Transverse colon (tissue), 4 donors: ENCODE data around the gene ABCA5.

Source experiments
- CTCF ChIP-seq, 5 experiments: fragments of 200-600 bp in 3 of 5; fragments of 450-650 bp in 2 of 5; sonication (generic) in 3 of 5; IDR thresholded peaks; 1 replicate in 2 of 5; 2 replicates in 3 of 5; pipeline ENCODE4 v1.5.1; 2016 to 2017; ENCODE audit warnings: antibody characterized with exemption in 5 of 5, inconsistent platforms in 3 of 5, mild to moderate bottlenecking in 2 of 5, moderate library complexity in 1 of 5
- EP300 ChIP-seq: sonication (generic); formaldehyde crosslinking; IDR thresholded peaks from one replicate; pipeline ENCODE4 v1.6.1; 2017; ENCODE audit warnings: antibody characterized with exemption, low read depth
- POLR2A ChIP-seq: fragments of 450-650 bp; IDR thresholded peaks from one replicate; pipeline ENCODE4 v1.6.1; 2016; ENCODE audit warnings: antibody characterized with exemption, mild to moderate bottlenecking, moderate library complexity
- POLR2AphosphoS5 ChIP-seq, 3 donors: sonication (generic); formaldehyde crosslinking; IDR thresholded peaks; one replicate each; pipeline ENCODE4 v1.6.1; 2016; ENCODE audit warnings: antibody characterized with exemption in 3 of 3

- TF ChIP-seq POLR2A (no peak), CTCF (IDR thresholded peaks at IDR 0.05) (no peak), EP300 (no peak), POLR2AphosphoS5 (IDR thresholded peaks at IDR 0.05) (no peak)
Observed at GRCh38 chr17:69268543-69269014, 58.4 kb downstream of the ABCA5 start.
